Measurements from ENCODE around the gene EPM2A.

DNA sequence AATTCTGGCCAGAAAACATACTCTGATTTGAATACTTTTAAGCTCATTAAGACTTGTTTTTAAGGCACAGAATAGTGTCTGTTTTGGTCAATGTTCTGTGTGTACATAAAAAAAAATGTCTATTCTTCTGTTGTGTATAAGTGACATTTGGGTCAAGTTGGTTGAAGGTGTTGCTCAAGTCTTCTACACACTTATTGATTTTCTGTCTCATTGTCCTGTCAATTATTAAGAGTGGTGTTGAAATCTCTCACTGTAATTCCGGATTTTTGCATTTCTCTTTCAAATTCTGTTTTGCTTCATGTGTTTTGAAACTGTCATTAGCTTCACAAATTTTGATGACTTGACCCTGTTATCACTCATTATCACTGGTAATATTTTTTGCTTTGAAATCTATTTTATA, 37.5 kb upstream of the EPM2A start:
- TF ChIP-seq, protein P1, sequence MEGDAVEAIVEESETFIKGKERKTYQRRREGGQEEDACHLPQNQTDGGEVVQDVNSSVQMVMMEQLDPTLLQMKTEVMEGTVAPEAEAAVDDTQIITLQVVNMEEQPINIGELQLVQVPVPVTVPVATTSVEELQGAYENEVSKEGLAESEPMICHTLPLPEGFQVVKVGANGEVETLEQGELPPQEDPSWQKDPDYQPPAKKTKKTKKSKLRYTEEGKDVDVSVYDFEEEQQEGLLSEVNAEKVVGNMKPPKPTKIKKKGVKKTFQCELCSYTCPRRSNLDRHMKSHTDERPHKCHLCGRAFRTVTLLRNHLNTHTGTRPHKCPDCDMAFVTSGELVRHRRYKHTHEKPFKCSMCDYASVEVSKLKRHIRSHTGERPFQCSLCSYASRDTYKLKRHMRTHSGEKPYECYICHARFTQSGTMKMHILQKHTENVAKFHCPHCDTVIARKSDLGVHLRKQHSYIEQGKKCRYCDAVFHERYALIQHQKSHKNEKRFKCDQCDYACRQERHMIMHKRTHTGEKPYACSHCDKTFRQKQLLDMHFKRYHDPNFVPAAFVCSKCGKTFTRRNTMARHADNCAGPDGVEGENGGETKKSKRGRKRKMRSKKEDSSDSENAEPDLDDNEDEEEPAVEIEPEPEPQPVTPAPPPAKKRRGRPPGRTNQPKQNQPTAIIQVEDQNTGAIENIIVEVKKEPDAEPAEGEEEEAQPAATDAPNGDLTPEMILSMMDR (IDR thresholded peaks at IDR 0.05): no peak
- no peak for TF ChIP-seq POLR2A (IDR thresholded peaks at IDR 0.05)
